Gastroesophageal sphincter (tissue), 4 donors: ENCODE measurements around the gene METTL24. TPM values are rescaled to one million over a fixed set of nuclear protein-coding genes. Genes with fewer than 3 reads are reported as not detected.

ENCODE experiments used
- ATAC-seq: fragments of 150-250 bp; one replicate; pipeline ENCODE4 v1.9.1; 2016; ENCODE audit warnings: mild to moderate bottlenecking, moderate library complexity
- H3K27ac ChIP-seq, 4 donors: fragments of 200-600 bp; sonication (generic) in 3 of 4; 1 replicate in 3 of 4; 2 replicates in 1 of 4; pipeline ENCODE4 v1.5.1; 2016 to 2019
- H3K27me3 ChIP-seq: fragments of 200-600 bp; sonication (generic); one replicate; pipeline ENCODE4 v1.5.1; 2019
- H3K36me3 ChIP-seq, 2 donors: fragments of 200-600 bp; sonication (generic); one replicate each; pipeline ENCODE4 v1.5.1; 2019; ENCODE audit warnings: control low read depth in 1 of 2
- H3K4me1 ChIP-seq, 3 donors: fragments of 200-600 bp; sonication (generic); 1 replicate in 2 of 3; 2 replicates in 1 of 3; pipeline ENCODE4 v1.5.1; 2016 to 2019; ENCODE audit warnings: control low read depth in 2 of 3
- H3K4me3 ChIP-seq, 2 donors: fragments of 200-600 bp; sonication (generic); one replicate each; pipeline ENCODE4 v1.5.1; 2019; ENCODE audit warnings: mild to moderate bottlenecking in 1 of 2, moderate library complexity in 1 of 2
- H3K9me3 ChIP-seq, 3 donors: fragments of 200-600 bp; sonication (generic); one replicate each; pipeline ENCODE4 v1.5.1; 2017 to 2019; ENCODE audit warnings: control low read depth in 2 of 3
- CTCF ChIP-seq, 4 experiments: fragments of 200-600 bp in 2 of 4; fragments of 450-650 bp in 2 of 4; sonication (generic) in 1 of 4; IDR thresholded peaks; one replicate each; pipeline ENCODE4 v1.5.1; 2017 to 2019; ENCODE audit warnings: antibody characterized with exemption in 4 of 4, mild to moderate bottlenecking in 2 of 4, moderate library complexity in 2 of 4
- EP300 ChIP-seq: sonication (generic); formaldehyde crosslinking; IDR thresholded peaks from one replicate; pipeline ENCODE4 v1.6.1; 2017; ENCODE audit warnings: antibody characterized with exemption, mild to moderate bottlenecking
- POLR2A ChIP-seq, 2 donors: fragments of 450-650 bp; IDR thresholded peaks; one replicate each; pipeline ENCODE4 v1.6.1; 2017; ENCODE audit warnings: antibody characterized with exemption in 2 of 2, mild to moderate bottlenecking in 2 of 2, moderate library complexity in 1 of 2
- POLR2AphosphoS5 ChIP-seq: sonication (generic); formaldehyde crosslinking; IDR thresholded peaks from one replicate; pipeline ENCODE4 v1.6.1; 2017; ENCODE audit warnings: antibody characterized with exemption
- WGBS, 2 donors: methylation state at CpG; one replicate each; pipeline ENCODE4 v1.1.5; 2018; ENCODE audit warnings: low coverage in 1 of 2; 5-methylcytosine and 5-hydroxymethylcytosine counted together
- total RNA-seq, 4 donors: library from RNA; depleted of rRNA; stranded (reverse); fragments of >200 nt; gene quantifications; one replicate each; pipeline ENCODE4 v1.1.0, GENCODE V29; 2016

The METTL24 gene
- total RNA-seq, 4 donors from 2014 or later: 18.6 to 33.6 (median 24.4) TPM

DNA sequence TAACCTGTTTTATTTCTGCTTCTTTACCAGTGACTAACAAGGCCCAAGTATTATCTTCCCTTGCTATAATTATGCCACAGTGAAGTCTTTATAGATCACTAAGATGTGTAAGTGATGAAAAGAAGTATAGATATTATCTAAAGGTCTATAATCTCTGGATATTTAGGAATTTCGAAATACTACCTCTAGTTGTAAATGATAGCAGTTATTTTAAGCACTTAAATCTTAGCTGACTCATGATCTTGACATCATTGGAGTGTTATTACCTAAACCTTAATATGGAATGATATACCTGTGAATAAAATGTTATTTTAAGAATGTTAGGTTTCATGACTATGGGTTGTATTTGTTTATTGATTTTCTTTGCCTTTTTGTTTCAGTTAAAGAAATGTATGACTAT lies 146.4 kb downstream of the METTL24 start:
- no peak for TF ChIP-seq EP300
- TF ChIP-seq CTCF (IDR thresholded peaks at IDR 0.05): no peak
- TF ChIP-seq POLR2AphosphoS5: no peak
- TF ChIP-seq POLR2A (IDR thresholded peaks at IDR 0.05): no peak

GRCh38 chr6:110207652-110208051 lies 150.5 kb downstream of the METTL24 start:
- WGBS, 2 donors: 94 to 98% methylated on average over 3 of the region's 3 CpGs
- H3K4me3 ChIP-seq: no peak overlapping the region
- H3K36me3 ChIP-seq: peaks cover 5 to 40% of the 10 kb centered on the region in 2 donors
- no peak for ATAC-seq
- no peaks in the 10 kb centered on the region for H3K9me3 ChIP-seq
- TF ChIP-seq POLR2AphosphoS5: no peak
- TF ChIP-seq CTCF (IDR thresholded peaks at IDR 0.05): no peak
- TF ChIP-seq EP300: no peak
- TF ChIP-seq POLR2A (IDR thresholded peaks at IDR 0.05): no peak
- H3K27me3 ChIP-seq: no peaks in the 10 kb centered on the region
- H3K27ac ChIP-seq: no peak overlapping the region
- H3K4me1 ChIP-seq: no peaks in the 10 kb centered on the region

More for the DNA sequence above, 146.4 kb downstream of the METTL24 start:
- ATAC-seq: no peak
- Histone ChIP-seq H3K27me3 (no peaks in the 10 kb centered on the region), H3K36me3 (peaks cover 5 to 81% of the 10 kb centered on the region in 2 donors), H3K27ac (no peak overlapping the region), H3K4me1 (no peaks in the 10 kb centered on the region), H3K4me3 (no peak overlapping the region), H3K9me3 (no peaks in the 10 kb centered on the region)
- WGBS, 2 donors: 86 to 89% methylated on average over 1 of the region's 1 CpG

GRCh38 chr6:110201151-110201884 lies 156.8 kb downstream of the METTL24 start:
- TF ChIP-seq POLR2AphosphoS5 (no peak), CTCF (IDR thresholded peaks at IDR 0.05) (no peak), POLR2A (IDR thresholded peaks at IDR 0.05) (no peak)
- H3K36me3 ChIP-seq: no peaks in the 10 kb centered on the region
- H3K4me1 ChIP-seq: peaks cover 0 to 13% (median 0%) of the 10 kb centered on the region in 3 donors
- H3K27me3 ChIP-seq: no peaks in the 10 kb centered on the region
- no peak for ATAC-seq
- H3K27ac ChIP-seq: no peak overlapping the region
- no peaks in the 10 kb centered on the region for H3K9me3 ChIP-seq
- 90 to 100% methylated on average over 3 of the region's 3 CpGs for WGBS, 2 donors
- no peak overlapping the region for H3K4me3 ChIP-seq

GRCh38 chr6:110198561-110198960 lies 159.6 kb downstream of the METTL24 start:
- no peaks in the 10 kb centered on the region for H3K9me3 ChIP-seq
- ATAC-seq: no peak
- H3K36me3 ChIP-seq: peaks cover 0 to 14% of the 10 kb centered on the region in 2 donors
- no peak overlapping the region for H3K4me3 ChIP-seq
- TF ChIP-seq POLR2AphosphoS5: no peak
- TF ChIP-seq CTCF (IDR thresholded peaks at IDR 0.05): no peak
- TF ChIP-seq EP300: no peak
- TF ChIP-seq POLR2A (IDR thresholded peaks at IDR 0.05): no peak
- H3K27me3 ChIP-seq: no peaks in the 10 kb centered on the region
- peaks cover 0 to 13% (median 0%) of the 10 kb centered on the region in 3 donors for H3K4me1 ChIP-seq
- H3K27ac ChIP-seq: no peak overlapping the region
- 96 to 100% methylated on average over 3 of the region's 3 CpGs for WGBS, 2 donors

DNA sequence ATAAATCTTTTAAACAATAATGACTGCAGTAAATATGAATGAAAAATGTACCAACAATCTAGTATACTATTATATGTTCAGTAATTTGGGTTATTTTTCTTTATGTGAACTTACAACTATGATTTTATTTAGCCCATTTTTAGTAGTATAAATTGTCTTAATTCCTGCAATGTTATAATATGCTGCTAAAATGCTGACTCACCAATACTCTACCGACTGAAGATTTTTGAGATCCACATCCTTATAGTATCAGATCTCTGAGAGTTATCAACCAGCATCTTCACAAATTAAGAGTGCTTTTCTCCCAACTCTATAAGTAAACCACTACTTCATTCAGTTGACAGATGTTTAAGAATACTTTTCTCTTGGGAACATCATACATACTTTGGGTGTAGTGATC lies 161.3 kb downstream of the METTL24 start:
- ATAC-seq: no peak
- WGBS, 2 donors: 80 to 88% methylated on average over 1 of the region's 1 CpG
- H3K4me1 ChIP-seq: peaks cover 0 to 13% (median 0%) of the 10 kb centered on the region in 3 donors
- no peak overlapping the region for H3K27ac ChIP-seq
- TF ChIP-seq EP300: no peak
- no peak for TF ChIP-seq POLR2AphosphoS5
- TF ChIP-seq POLR2A (IDR thresholded peaks at IDR 0.05): no peak
- TF ChIP-seq CTCF (IDR thresholded peaks at IDR 0.05): no peak
- no peaks in the 10 kb centered on the region for H3K27me3 ChIP-seq
- H3K4me3 ChIP-seq: no peak overlapping the region
- peaks cover 0 to 19% of the 10 kb centered on the region in 2 donors for H3K36me3 ChIP-seq
- no peaks in the 10 kb centered on the region for H3K9me3 ChIP-seq
